Mammary epithelial cell (primary cell): ENCODE data around the gene NUP62.

Source experiments
- EZH2 ChIP-seq: IDR thresholded peaks from 2 replicates; pipeline ENCODE4 v1.6.1; 2012; ENCODE audit warnings: low read length, inconsistent platforms, borderline replicate concordance
- TF ChIP-seq, protein P1 (sequence below), 2 donors: IDR thresholded peaks in 1 of 2; conservative IDR thresholded peaks in 1 of 2; 2 replicates each; pipeline ENCODE4 v1.5.1; 2011 to 2012; ENCODE audit warnings: inconsistent platforms in 2 of 2, low read length in 2 of 2, mild to moderate bottlenecking in 2 of 2, control low read depth in 1 of 2, low read depth in 1 of 2; ENCODE audit not compliant: insufficient read depth in 1 of 2; ENCODE audit errors: extremely low read depth in 1 of 2

DNA sequence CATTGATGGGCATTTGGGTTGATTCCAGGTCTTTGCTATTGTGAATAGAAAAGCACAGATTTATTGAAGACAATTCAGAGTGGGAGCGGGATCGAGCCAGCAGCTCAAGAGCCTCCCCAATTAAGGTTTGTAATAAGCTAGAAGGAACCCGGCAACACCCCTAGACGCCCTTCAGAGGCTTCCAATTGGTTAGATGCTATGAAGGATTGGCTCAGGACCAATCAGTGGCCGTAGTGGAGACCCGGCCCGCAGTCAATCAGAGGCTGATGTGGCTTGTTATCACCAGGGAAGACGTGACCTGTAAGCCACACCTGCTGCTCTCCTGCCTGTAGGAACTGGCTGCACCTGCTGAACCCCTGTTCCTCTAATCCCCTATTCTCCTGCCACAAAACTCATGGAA, 17.1 kb upstream of the NUP62 start:
- TF ChIP-seq, protein P1, sequence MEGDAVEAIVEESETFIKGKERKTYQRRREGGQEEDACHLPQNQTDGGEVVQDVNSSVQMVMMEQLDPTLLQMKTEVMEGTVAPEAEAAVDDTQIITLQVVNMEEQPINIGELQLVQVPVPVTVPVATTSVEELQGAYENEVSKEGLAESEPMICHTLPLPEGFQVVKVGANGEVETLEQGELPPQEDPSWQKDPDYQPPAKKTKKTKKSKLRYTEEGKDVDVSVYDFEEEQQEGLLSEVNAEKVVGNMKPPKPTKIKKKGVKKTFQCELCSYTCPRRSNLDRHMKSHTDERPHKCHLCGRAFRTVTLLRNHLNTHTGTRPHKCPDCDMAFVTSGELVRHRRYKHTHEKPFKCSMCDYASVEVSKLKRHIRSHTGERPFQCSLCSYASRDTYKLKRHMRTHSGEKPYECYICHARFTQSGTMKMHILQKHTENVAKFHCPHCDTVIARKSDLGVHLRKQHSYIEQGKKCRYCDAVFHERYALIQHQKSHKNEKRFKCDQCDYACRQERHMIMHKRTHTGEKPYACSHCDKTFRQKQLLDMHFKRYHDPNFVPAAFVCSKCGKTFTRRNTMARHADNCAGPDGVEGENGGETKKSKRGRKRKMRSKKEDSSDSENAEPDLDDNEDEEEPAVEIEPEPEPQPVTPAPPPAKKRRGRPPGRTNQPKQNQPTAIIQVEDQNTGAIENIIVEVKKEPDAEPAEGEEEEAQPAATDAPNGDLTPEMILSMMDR (conservative IDR thresholded peaks at IDR 0.05 in 1 of 2, IDR thresholded peaks at IDR 0.05 in 1 of 2; ENCODE audit: extremely low read depth in 1 of 2, insufficient read depth in 1 of 2, low read depth in 1 of 2, low read length in 2 of 2): no peak
- TF ChIP-seq EZH2: no peak
